Peyer's patch (tissue), 4 donors: ENCODE measurements around the gene ARHGAP18. TPM values are rescaled to one million over a fixed set of nuclear protein-coding genes. Genes with fewer than 3 reads are reported as not detected.

Source experiments
- DNase-seq, 3 donors: peaks; one replicate each; pipeline ENCODE4 v3.0.0-alpha.2; 2017 to 2019
- H3K27ac ChIP-seq, 4 donors: fragments of 200-600 bp; sonication (generic); one replicate each; pipeline ENCODE4 v1.5.1; 2016 to 2019
- H3K27me3 ChIP-seq, 2 donors: fragments of 200-600 bp; sonication (generic); one replicate each; pipeline ENCODE4 v1.5.1; 2019
- H3K36me3 ChIP-seq, 3 donors: fragments of 200-600 bp; sonication (generic); one replicate each; pipeline ENCODE4 v1.5.1; 2016 to 2019
- H3K4me1 ChIP-seq, 4 donors: fragments of 200-600 bp; sonication (generic); one replicate each; pipeline ENCODE4 v1.5.1; 2016 to 2019
- H3K4me3 ChIP-seq, 4 donors: fragments of 200-600 bp; sonication (generic); 1 replicate in 3 of 4; 2 replicates in 1 of 4; pipeline ENCODE4 v1.5.1; 2016 to 2019; ENCODE audit warnings: mild to moderate bottlenecking in 1 of 4
- H3K9me3 ChIP-seq, 4 donors: fragments of 200-600 bp; sonication (generic); one replicate each; pipeline ENCODE4 v1.5.1; 2016 to 2019; ENCODE audit warnings: mild to moderate bottlenecking in 1 of 4
- CTCF ChIP-seq, 6 experiments: fragments of 450-650 bp in 4 of 6; fragments of 200-600 bp in 2 of 6; sonication (generic) in 1 of 6; IDR thresholded peaks; one replicate each; pipeline ENCODE4 v1.5.1; 2017 to 2019; ENCODE audit warnings: antibody characterized with exemption in 6 of 6, mild to moderate bottlenecking in 3 of 6, moderate library complexity in 1 of 6
- POLR2A ChIP-seq, 2 donors: fragments of 450-650 bp; IDR thresholded peaks; one replicate each; pipeline ENCODE4 v1.5.1; 2017; ENCODE audit warnings: antibody characterized with exemption in 2 of 2, mild to moderate bottlenecking in 2 of 2, moderate library complexity in 2 of 2
- total RNA-seq, 4 donors: library from RNA; depleted of rRNA; stranded (reverse); fragments of >200 nt; gene quantifications; one replicate each; pipeline ENCODE4 v1.1.0, GENCODE V29; 2016

Gene ARHGAP18
- total RNA-seq, 4 donors from 2014 or later = 26.1 to 45.4 (median 33.5) TPM

GRCh38 chr6:129661536-129662405 is 48.2 kb downstream of the ARHGAP18 start:
- no peaks in the 10 kb centered on the region for H3K36me3 ChIP-seq
- no peaks in the 10 kb centered on the region for H3K9me3 ChIP-seq
- no peak overlapping the region for H3K4me3 ChIP-seq
- no peak for TF ChIP-seq CTCF (IDR thresholded peaks at IDR 0.05)
- TF ChIP-seq POLR2A (IDR thresholded peaks at IDR 0.05) = no peak
- no peak for DNase-seq
- no peaks in the 10 kb centered on the region for H3K27me3 ChIP-seq
- H3K27ac ChIP-seq = peak overlapping the region in 2 of 4 donors; percentile 60 to 67
- H3K4me1 ChIP-seq = peaks cover 0 to 52% (median 0%) of the 10 kb centered on the region in 4 donors

GRCh38 chr6:129660346-129660676 is 49.7 kb downstream of the ARHGAP18 start:
- peak overlapping the region in 2 of 4 donors; percentile 6 to 14 for H3K4me3 ChIP-seq

GRCh38 chr6:129659590-129660345 is 50.2 kb downstream of the ARHGAP18 start:
- no peaks in the 10 kb centered on the region for H3K36me3 ChIP-seq
- no peaks in the 10 kb centered on the region for H3K27me3 ChIP-seq
- peak in 1 of 3 donors; percentile 70 for DNase-seq
- no peaks in the 10 kb centered on the region for H3K9me3 ChIP-seq
- peak overlapping the region in 1 of 4 donors; percentile 14 for H3K4me3 ChIP-seq
- TF ChIP-seq CTCF (IDR thresholded peaks at IDR 0.05) (no peak), POLR2A (IDR thresholded peaks at IDR 0.05) (no peak)
- H3K27ac ChIP-seq = peak overlapping the region in 2 of 4 donors; percentile 62 to 69
- H3K4me1 ChIP-seq = peaks cover 0 to 51% (median 0%) of the 10 kb centered on the region in 4 donors

More at GRCh38 chr6:129660346-129660676, 49.7 kb downstream of the ARHGAP18 start:
- H3K36me3 ChIP-seq = no peaks in the 10 kb centered on the region
- peak overlapping the region in 2 of 4 donors; percentile 62 to 69 for H3K27ac ChIP-seq
- no peaks in the 10 kb centered on the region for H3K27me3 ChIP-seq
- TF ChIP-seq CTCF (IDR thresholded peaks at IDR 0.05) (no peak), POLR2A (IDR thresholded peaks at IDR 0.05) (no peak)
- peaks cover 0 to 54% (median 0%) of the 10 kb centered on the region in 4 donors for H3K4me1 ChIP-seq
- DNase-seq = no peak
- H3K9me3 ChIP-seq = no peaks in the 10 kb centered on the region

- Histone ChIP-seq H3K4me1 (peaks cover 0 to 45% (median 0%) of the 10 kb centered on the region in 4 donors), H3K36me3 (no peaks in the 10 kb centered on the region), H3K9me3 (no peaks in the 10 kb centered on the region), H3K27me3 (no peaks in the 10 kb centered on the region), H3K4me3 (no peak overlapping the region), H3K27ac (peak overlapping the region in 1 of 4 donors; percentile 62)
- no peak for DNase-seq
- TF ChIP-seq POLR2A (IDR thresholded peaks at IDR 0.05) = no peak
- no peak for TF ChIP-seq CTCF (IDR thresholded peaks at IDR 0.05)
These were observed 50.8 kb downstream of the ARHGAP18 start for GRCh38 chr6:129659167-129659566.

GRCh38 chr6:129657483-129657882 is 52.5 kb downstream of the ARHGAP18 start:
- no peak for DNase-seq
- Histone ChIP-seq H3K27ac (no peak overlapping the region), H3K4me1 (peaks cover 0 to 34% (median 0%) of the 10 kb centered on the region in 4 donors), H3K36me3 (no peaks in the 10 kb centered on the region), H3K4me3 (no peak overlapping the region), H3K9me3 (no peaks in the 10 kb centered on the region), H3K27me3 (no peaks in the 10 kb centered on the region)
- TF ChIP-seq CTCF (IDR thresholded peaks at IDR 0.05) = no peak
- TF ChIP-seq POLR2A (IDR thresholded peaks at IDR 0.05) = no peak
